SU-DHL-6 (cell line): ENCODE data around the gene CPED1.
"Not testable (repeated sequence)": the region's sequence is repeated elsewhere in the genome, so short reads cannot be mapped to it uniquely, and the experiment has no call there.

Experiments
- H2AFZ ChIP-seq: fragments of 200-600 bp; sonication (generic); 2 replicates; pipeline ENCODE4 v1.6.1; 2014; ENCODE audit warnings: low read depth, mild to moderate bottlenecking, moderate library complexity, mixed read lengths, antibody characterized with exemption, low read length; ENCODE audit not compliant: severe bottlenecking
- H3F3A ChIP-seq: fragments of 200-600 bp; shearing (Covaris generic); 2 replicates; pipeline ENCODE4 v1.6.0; 2016; ENCODE audit warnings: antibody characterized with exemption, mild to moderate bottlenecking; ENCODE audit not compliant: insufficient read depth
- H3K27ac ChIP-seq: fragments of 200-600 bp; sonication (generic); 2 replicates; pipeline ENCODE4 v1.5.1; 2016; ENCODE audit warnings: low read depth, mild to moderate bottlenecking, low read length, moderate library complexity, mixed read lengths
- H3K27me3 ChIP-seq: fragments of 200-600 bp; sonication (generic), shearing (Covaris generic); 2 replicates; pipeline ENCODE4 v1.6.0; 2014; ENCODE audit warnings: mild to moderate bottlenecking, low read length
- H3K36me3 ChIP-seq: fragments of 200-600 bp; sonication (generic); 2 replicates; pipeline ENCODE4 v1.6.1; 2014; ENCODE audit warnings: mild to moderate bottlenecking, low read length, mixed read lengths
- H3K4me2 ChIP-seq: fragments of 300-600, 200-600 bp; shearing (Covaris generic), sonication (generic); 2 replicates; pipeline ENCODE4 v1.6.0; 2014; ENCODE audit warnings: low read length, low read depth, mild to moderate bottlenecking; ENCODE audit not compliant: poor library complexity, severe bottlenecking
- H3K4me3 ChIP-seq: fragments of 200-600 bp; sonication (generic); 2 replicates; pipeline ENCODE4 v1.5.1; 2014; ENCODE audit warnings: antibody characterized with exemption, low read length, mild to moderate bottlenecking, mixed read lengths; ENCODE audit not compliant: insufficient read depth, poor library complexity, severe bottlenecking
- H3K79me2 ChIP-seq: fragments of 200-600 bp; sonication (generic); 2 replicates; pipeline ENCODE4 v1.6.1; 2014; ENCODE audit warnings: mild to moderate bottlenecking, low read length, moderate library complexity; ENCODE audit not compliant: insufficient read depth
- H3K9ac ChIP-seq: fragments of 200-600 bp; sonication (generic); 2 replicates; pipeline ENCODE4 v1.7.0; 2014; ENCODE audit warnings: mild to moderate bottlenecking, low read length
- H3K9me2 ChIP-seq: fragments of 200-600 bp; sonication (generic); replicated peaks from 2 replicates; pipeline ENCODE4 v1.6.1; 2014; ENCODE audit warnings: low read length; ENCODE audit not compliant: insufficient read depth
- H3K9me3 ChIP-seq: fragments of 200-600 bp; sonication (generic); 2 replicates; pipeline ENCODE4 v1.6.1; 2014; ENCODE audit warnings: low read length, mixed read lengths; ENCODE audit not compliant: insufficient read depth
- H4K20me1 ChIP-seq: fragments of 200-600 bp; sonication (generic); 2 replicates; pipeline ENCODE4 v1.6.1; 2014; ENCODE audit warnings: low read depth, mild to moderate bottlenecking, antibody characterized with exemption, low read length, moderate library complexity, mixed read lengths
- EZH2phosphoT487 ChIP-seq: fragments of 200-600 bp; sonication (generic), shearing (Covaris generic); conservative IDR thresholded peaks from 2 replicates; pipeline ENCODE4 v1.6.1; 2018; ENCODE audit warnings: mild to moderate bottlenecking, antibody characterized with exemption, low read length, moderate library complexity, mixed read lengths
- TF ChIP-seq, protein P1 (sequence below): fragments of 200-600 bp; sonication (generic); IDR thresholded peaks from one replicate; pipeline ENCODE4 v1.5.1; 2017; ENCODE audit warnings: antibody characterized with exemption, mild to moderate bottlenecking, low read length, moderate library complexity; ENCODE audit not compliant: insufficient read depth, poor library complexity, severe bottlenecking

The CPED1 gene

DNA sequence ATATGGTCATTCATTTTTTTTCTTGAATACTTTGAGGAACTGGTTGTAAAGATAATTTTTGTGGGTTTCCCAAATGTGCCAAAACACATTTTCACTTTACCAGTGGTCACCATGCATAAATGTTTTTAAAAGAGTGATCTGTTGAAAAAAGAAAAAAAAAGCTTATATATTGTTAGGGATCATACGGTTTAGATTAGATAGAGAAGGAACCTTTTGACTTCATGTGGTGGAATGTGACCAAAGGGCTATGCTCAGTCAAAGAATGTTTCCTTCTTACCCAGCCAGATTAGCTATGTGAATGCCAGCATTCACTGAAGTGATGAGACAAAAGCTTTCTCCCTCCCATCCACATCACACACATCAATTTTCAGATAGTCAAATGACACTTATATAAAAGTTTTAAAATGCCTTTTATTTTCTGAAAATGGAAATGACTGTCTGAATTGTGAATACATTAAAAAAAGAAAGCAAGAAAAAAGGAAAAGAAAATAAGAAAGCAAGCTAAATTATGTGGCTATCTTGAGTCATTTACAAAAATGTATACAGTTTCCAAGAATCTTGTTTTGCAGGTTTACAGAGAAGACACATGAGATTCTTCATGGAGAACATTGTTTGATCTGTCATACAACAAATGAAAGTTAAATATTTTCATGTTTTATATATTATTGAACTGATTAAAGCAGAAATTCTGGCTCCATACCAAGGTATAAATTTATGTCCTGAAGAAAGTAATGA is 8.6 kb upstream of the CPED1 start:
- H3K4me3 ChIP-seq = no peak overlapping the region
- no peak overlapping the region for H3K9ac ChIP-seq
- H3K4me2 ChIP-seq = no peak overlapping the region
- H3K79me2 ChIP-seq = no peaks in the 10 kb centered on the region
- H3K9me2 ChIP-seq = no peaks in the 10 kb centered on the region
- H4K20me1 ChIP-seq = peaks cover 3% of the 10 kb centered on the region; the same call in 1 of the 2 replicates
- no peak overlapping the region for H2AFZ ChIP-seq
- H3K27ac ChIP-seq = no peak overlapping the region
- 0 out of 2 replicates have a peak, but pooled peaks cover 4% of the 10 kb centered on the region for H3F3A ChIP-seq
- H3K36me3 ChIP-seq = peaks cover 10% of the 10 kb centered on the region; the same call in 1 of the 2 replicates
- H3K27me3 ChIP-seq = no peaks in the 10 kb centered on the region
- TF ChIP-seq, protein P1, sequence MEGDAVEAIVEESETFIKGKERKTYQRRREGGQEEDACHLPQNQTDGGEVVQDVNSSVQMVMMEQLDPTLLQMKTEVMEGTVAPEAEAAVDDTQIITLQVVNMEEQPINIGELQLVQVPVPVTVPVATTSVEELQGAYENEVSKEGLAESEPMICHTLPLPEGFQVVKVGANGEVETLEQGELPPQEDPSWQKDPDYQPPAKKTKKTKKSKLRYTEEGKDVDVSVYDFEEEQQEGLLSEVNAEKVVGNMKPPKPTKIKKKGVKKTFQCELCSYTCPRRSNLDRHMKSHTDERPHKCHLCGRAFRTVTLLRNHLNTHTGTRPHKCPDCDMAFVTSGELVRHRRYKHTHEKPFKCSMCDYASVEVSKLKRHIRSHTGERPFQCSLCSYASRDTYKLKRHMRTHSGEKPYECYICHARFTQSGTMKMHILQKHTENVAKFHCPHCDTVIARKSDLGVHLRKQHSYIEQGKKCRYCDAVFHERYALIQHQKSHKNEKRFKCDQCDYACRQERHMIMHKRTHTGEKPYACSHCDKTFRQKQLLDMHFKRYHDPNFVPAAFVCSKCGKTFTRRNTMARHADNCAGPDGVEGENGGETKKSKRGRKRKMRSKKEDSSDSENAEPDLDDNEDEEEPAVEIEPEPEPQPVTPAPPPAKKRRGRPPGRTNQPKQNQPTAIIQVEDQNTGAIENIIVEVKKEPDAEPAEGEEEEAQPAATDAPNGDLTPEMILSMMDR = no peak
- no peak for TF ChIP-seq EZH2phosphoT487
- H3K9me3 ChIP-seq = no peaks in the 10 kb centered on the region

DNA sequence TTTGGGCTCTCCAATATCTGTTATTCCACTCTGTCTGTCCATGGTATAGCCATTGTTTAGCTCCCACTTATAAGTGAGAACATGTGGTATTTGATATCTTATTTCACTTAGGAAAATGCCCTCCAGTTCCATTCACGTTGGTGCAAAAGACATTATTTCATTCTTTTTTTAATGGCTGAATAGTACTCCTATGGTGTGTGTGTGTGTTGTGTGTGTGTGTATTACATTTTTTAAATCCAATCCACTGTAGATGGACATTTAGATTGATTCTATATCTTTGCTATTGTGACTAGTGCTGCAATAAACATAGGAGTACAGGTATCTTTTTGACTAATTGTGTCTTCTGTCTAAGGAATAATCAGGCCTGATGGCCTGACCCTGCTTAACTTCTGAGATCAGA is 7.4 kb upstream of the CPED1 start:
- Histone ChIP-seq H3K9me2 (no peaks in the 10 kb centered on the region), H3K4me3 (no peak overlapping the region), H3K9me3 (no peaks in the 10 kb centered on the region), H3F3A (no peaks in the 10 kb centered on the region), H3K27me3 (no peaks in the 10 kb centered on the region), H3K36me3 (peaks cover 4% of the 10 kb centered on the region; the same call in 1 of the 2 replicates), H3K79me2 (no peaks in the 10 kb centered on the region), H3K27ac (no peak overlapping the region), H3K4me2 (no peak overlapping the region), H2AFZ (no peak overlapping the region), H3K9ac (no peak overlapping the region), H4K20me1 (peaks cover 3% of the 10 kb centered on the region; the same call in 1 of the 2 replicates)
- no peak for TF ChIP-seq EZH2phosphoT487
- TF ChIP-seq, protein P1 = no peak

DNA sequence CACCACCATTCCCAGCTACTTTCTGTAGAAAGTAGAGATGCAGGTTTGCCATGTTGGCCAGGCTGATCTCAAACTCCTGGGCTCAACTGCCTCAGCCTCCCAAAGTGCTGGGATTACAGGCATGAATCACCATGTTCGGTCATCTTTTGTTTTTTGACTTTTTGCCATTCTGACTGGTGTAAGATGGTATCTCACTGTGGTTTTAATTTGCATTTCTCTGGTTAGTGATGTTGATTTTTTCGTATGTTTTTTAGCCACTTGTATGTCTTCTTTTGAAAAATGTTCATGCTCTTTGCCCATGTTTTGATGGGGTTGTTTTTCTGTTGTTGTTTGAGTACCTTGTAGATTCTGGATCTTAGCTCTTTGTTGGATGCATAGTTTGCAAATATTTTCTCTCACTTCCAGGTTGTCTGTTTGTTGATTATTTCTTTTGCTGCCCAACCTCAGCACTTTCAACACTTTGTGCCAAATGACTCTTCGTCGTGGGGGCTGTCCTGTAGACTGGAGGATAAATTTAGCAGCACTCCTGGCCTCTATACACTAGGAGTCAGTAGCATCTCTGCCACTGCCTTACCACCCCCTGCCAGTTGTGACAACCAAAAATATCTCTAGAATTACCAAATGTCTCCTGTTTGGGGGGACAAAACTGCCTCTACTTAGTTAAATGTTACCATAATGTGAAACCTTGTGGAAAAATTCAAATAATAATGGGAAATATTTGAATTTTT is 6.5 kb upstream of the CPED1 start:
- TF ChIP-seq, protein P1 = no peak
- TF ChIP-seq EZH2phosphoT487 = no peak
- no peaks in the 10 kb centered on the region for H3K9me3 ChIP-seq
- H3K79me2 ChIP-seq = no peaks in the 10 kb centered on the region
- H4K20me1 ChIP-seq = peaks cover 3% of the 10 kb centered on the region; the same call in 1 of the 2 replicates
- H3K4me3 ChIP-seq = no peak overlapping the region
- H3K27ac ChIP-seq = no peak overlapping the region
- no peak overlapping the region for H3K4me2 ChIP-seq
- no peaks in the 10 kb centered on the region for H3K9me2 ChIP-seq
- H2AFZ ChIP-seq = no peak overlapping the region
- H3K36me3 ChIP-seq = peaks cover under 1% of the 10 kb centered on the region; the same call in 1 of the 2 replicates
- H3F3A ChIP-seq = no peaks in the 10 kb centered on the region
- H3K9ac ChIP-seq = no peak overlapping the region
- no peaks in the 10 kb centered on the region for H3K27me3 ChIP-seq

- not testable (repeated sequence) for H3K4me2 ChIP-seq, H3K27ac ChIP-seq, H3F3A ChIP-seq, H3K36me3 ChIP-seq, H3K27me3 ChIP-seq, H4K20me1 ChIP-seq, H3K79me2 ChIP-seq, H3K9ac ChIP-seq, H3K9me3 ChIP-seq, H2AFZ ChIP-seq, H3K4me3 ChIP-seq, H3K9me2 ChIP-seq
Measured at GRCh38 chr7:120983592-120983991, 4.9 kb upstream of the CPED1 start.
